ENCODE results near the gene TEN1. TPM values are rescaled to one million over a fixed set of nuclear protein-coding genes. Genes with fewer than 3 reads are reported as not detected.

The TEN1 gene
- total and polyA plus RNA-seq, 2 donors (not counting 1 experiment from before 2014, with no cell fraction given), result 9.4 to 10.3 TPM

DNA sequence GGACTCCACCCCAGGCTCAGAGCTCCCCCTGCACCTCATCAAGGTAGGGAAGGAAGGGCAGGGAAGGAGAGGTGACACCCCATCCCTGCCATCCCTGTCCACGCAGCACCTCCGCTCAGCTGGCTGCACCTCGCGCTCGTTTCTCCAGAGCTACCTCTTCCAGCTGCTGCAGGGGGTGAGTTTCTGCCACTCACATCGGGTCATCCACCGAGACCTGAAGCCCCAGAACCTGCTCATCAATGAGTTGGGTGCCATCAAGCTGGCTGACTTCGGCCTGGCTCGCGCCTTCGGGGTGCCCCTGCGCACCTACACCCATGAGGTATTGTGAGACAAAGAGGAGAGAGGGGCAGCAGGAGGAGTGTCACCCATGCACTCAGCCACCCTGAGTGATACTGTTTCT, 23.1 kb downstream of the TEN1 start:
- TF ChIP-seq CTCF (conservative IDR thresholded peaks at IDR 0.05 in 1 of 2, IDR thresholded peaks at IDR 0.05 in 1 of 2; ENCODE audit: low read depth in 1 of 2, low read length in 2 of 2) (no peak), EZH2 (IDR thresholded peaks at IDR 0.05; ENCODE audit: low read length, missing control alignments) (no peak)
- Histone ChIP-seq H3K4me3 (replicated peaks in 1 of 4; ENCODE audit: control extremely low read depth in 1 of 4, insufficient read depth in 1 of 4, low read depth in 3 of 4, low read length in 4 of 4) (no peak overlapping the region), H3K4me1 (ENCODE audit: control insufficient read depth, extremely low read depth, insufficient read depth, low read length) (no peaks in the 10 kb centered on the region), H3K79me2 (ENCODE audit: control insufficient read depth, insufficient read depth, low read length) (no peaks in the 10 kb centered on the region), H3K9ac (ENCODE audit: insufficient read depth, low read length) (no peak overlapping the region), H4K20me1 (ENCODE audit: control insufficient read depth, extremely low read depth, insufficient read depth, low read length) (no peaks in the 10 kb centered on the region), H3K27me3 (ENCODE audit: control insufficient read depth, insufficient read depth, low read length) (no peaks in the 10 kb centered on the region), H3K36me3 (ENCODE audit: control insufficient read depth, insufficient read depth, low read length) (no peaks in the 10 kb centered on the region), H3K27ac (ENCODE audit: insufficient read depth, low read length) (no peak overlapping the region), H3K4me2 (ENCODE audit: extremely low read depth, insufficient read depth, low read length) (no peak overlapping the region), H3K9me3 (ENCODE audit: control insufficient read depth, insufficient read depth, low read depth, low read length) (no peaks in the 10 kb centered on the region), H2AFZ (ENCODE audit: low read length) (no peak overlapping the region)
- DNase-seq (ENCODE audit: low read depth in 2 of 2), result no peak

DNA sequence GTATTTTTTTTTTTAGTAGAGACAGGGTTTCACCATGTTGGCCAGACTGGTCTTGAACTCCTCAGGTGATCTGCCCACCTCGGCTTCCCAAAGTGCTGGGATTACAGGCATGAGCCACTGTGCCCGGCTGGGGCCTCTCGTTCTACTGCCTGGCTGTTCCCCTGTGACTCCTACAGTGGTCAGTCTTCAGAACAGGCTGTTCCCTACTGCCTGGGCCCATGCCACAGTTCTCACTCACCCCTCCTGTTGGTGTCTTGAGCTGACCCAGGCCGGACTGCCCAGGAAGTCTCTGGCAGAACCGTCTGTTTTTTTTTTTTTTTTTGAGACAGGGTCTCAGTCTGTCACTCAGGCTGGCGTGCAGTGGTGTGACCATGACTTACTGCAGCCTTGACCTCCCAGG, 24.9 kb downstream of the TEN1 start:
- Histone ChIP-seq H3K4me2 (ENCODE audit: extremely low read depth, insufficient read depth, low read length) (no peak overlapping the region), H3K79me2 (ENCODE audit: control insufficient read depth, insufficient read depth, low read length) (no peaks in the 10 kb centered on the region), H3K27ac (ENCODE audit: insufficient read depth, low read length) (no peak overlapping the region), H4K20me1 (ENCODE audit: control insufficient read depth, extremely low read depth, insufficient read depth, low read length) (no peaks in the 10 kb centered on the region), H3K27me3 (ENCODE audit: control insufficient read depth, insufficient read depth, low read length) (no peaks in the 10 kb centered on the region), H3K36me3 (ENCODE audit: control insufficient read depth, insufficient read depth, low read length) (no peaks in the 10 kb centered on the region), H3K9me3 (ENCODE audit: control insufficient read depth, insufficient read depth, low read depth, low read length) (no peaks in the 10 kb centered on the region), H2AFZ (ENCODE audit: low read length) (no peak overlapping the region), H3K4me3 (replicated peaks in 1 of 4; ENCODE audit: control extremely low read depth in 1 of 4, insufficient read depth in 1 of 4, low read depth in 3 of 4, low read length in 4 of 4) (no peak overlapping the region), H3K4me1 (ENCODE audit: control insufficient read depth, extremely low read depth, insufficient read depth, low read length) (no peaks in the 10 kb centered on the region), H3K9ac (ENCODE audit: insufficient read depth, low read length) (no peak overlapping the region)
- DNase-seq (ENCODE audit: low read depth in 2 of 2), result no peak
- TF ChIP-seq CTCF (conservative IDR thresholded peaks at IDR 0.05 in 1 of 2, IDR thresholded peaks at IDR 0.05 in 1 of 2; ENCODE audit: low read depth in 1 of 2, low read length in 2 of 2) (no peak), EZH2 (IDR thresholded peaks at IDR 0.05; ENCODE audit: low read length, missing control alignments) (no peak)

DNA sequence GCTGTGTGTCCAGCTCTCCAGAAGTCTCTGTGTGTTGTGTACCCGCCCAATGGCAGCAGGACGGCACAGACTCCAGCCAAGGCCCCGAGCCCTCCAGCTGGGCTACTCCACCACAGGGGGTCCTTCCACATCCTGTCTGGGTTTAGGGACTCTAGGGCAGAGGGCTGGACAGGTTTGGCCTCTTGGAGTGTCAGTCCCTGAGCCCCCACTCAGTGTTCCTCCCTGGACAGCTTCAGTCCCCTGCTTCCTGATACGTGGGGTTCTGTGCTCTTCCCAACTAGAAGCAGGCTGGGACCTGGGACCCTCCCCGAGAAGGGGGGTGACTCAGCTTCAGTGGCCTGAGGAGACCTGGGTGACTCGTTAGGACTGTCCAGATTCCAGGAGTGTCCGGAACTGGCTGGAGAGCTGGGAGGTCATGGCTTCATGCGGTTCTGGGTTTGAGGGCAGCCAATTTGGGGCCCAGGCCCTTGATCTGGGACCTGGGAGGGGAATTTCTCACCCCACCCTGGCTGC, 25.8 kb downstream of the TEN1 start:
- no peak overlapping the region for H3K4me3 ChIP-seq (replicated peaks in 1 of 4; ENCODE audit: control extremely low read depth in 1 of 4, insufficient read depth in 1 of 4, low read depth in 3 of 4, low read length in 4 of 4)
- H2AFZ ChIP-seq (ENCODE audit: low read length), result no peak overlapping the region
- H3K9me3 ChIP-seq (ENCODE audit: control insufficient read depth, insufficient read depth, low read depth, low read length), result no peaks in the 10 kb centered on the region
- no peaks in the 10 kb centered on the region for H3K79me2 ChIP-seq (ENCODE audit: control insufficient read depth, insufficient read depth, low read length)
- no peak overlapping the region for H3K9ac ChIP-seq (ENCODE audit: insufficient read depth, low read length)
- H3K36me3 ChIP-seq (ENCODE audit: control insufficient read depth, insufficient read depth, low read length), result no peaks in the 10 kb centered on the region
- no peaks in the 10 kb centered on the region for H4K20me1 ChIP-seq (ENCODE audit: control insufficient read depth, extremely low read depth, insufficient read depth, low read length)
- TF ChIP-seq EZH2 (IDR thresholded peaks at IDR 0.05; ENCODE audit: low read length, missing control alignments), result no peak
- no peak for TF ChIP-seq CTCF (conservative IDR thresholded peaks at IDR 0.05 in 1 of 2, IDR thresholded peaks at IDR 0.05 in 1 of 2; ENCODE audit: low read depth in 1 of 2, low read length in 2 of 2)
- H3K27ac ChIP-seq (ENCODE audit: insufficient read depth, low read length), result no peak overlapping the region
- no peak for DNase-seq (ENCODE audit: low read depth in 2 of 2)
- H3K4me1 ChIP-seq (ENCODE audit: control insufficient read depth, extremely low read depth, insufficient read depth, low read length), result no peaks in the 10 kb centered on the region
- H3K4me2 ChIP-seq (ENCODE audit: extremely low read depth, insufficient read depth, low read length), result no peak overlapping the region
- no peaks in the 10 kb centered on the region for H3K27me3 ChIP-seq (ENCODE audit: control insufficient read depth, insufficient read depth, low read length)
